Sigmoid colon (tissue), 4 donors: ENCODE measurements around the gene GRK1.

ENCODE experiments used
- CTCF ChIP-seq, 4 experiments: fragments of 450-650 bp in 3 of 4; fragments of 200-600 bp in 1 of 4; IDR thresholded peaks; one replicate each; pipeline ENCODE4 v1.5.1; 2016 to 2019; ENCODE audit warnings: antibody characterized with exemption in 4 of 4, mild to moderate bottlenecking in 3 of 4, moderate library complexity in 2 of 4
- EP300 ChIP-seq, 4 donors: sonication (generic); formaldehyde crosslinking; IDR thresholded peaks; one replicate each; pipeline ENCODE4 v1.6.1; 2017; ENCODE audit warnings: antibody characterized with exemption in 4 of 4
- POLR2A ChIP-seq, 2 donors: fragments of 450-650 bp; IDR thresholded peaks; one replicate each; pipeline ENCODE4 v1.6.1; 2016; ENCODE audit warnings: antibody characterized with exemption in 2 of 2, mild to moderate bottlenecking in 2 of 2, moderate library complexity in 2 of 2
- POLR2AphosphoS5 ChIP-seq, 4 donors: sonication (generic); formaldehyde crosslinking; IDR thresholded peaks; one replicate each; pipeline ENCODE4 v1.6.1; 2017; ENCODE audit warnings: antibody characterized with exemption in 4 of 4

GRCh38 chr13:113625965-113626721 is 40.9 kb upstream of the GRK1 start:
- TF ChIP-seq CTCF (IDR thresholded peaks at IDR 0.05) (no peak), POLR2AphosphoS5 (IDR thresholded peaks at IDR 0.05) (no peak), POLR2A (IDR thresholded peaks at IDR 0.05) (no peak), EP300 (IDR thresholded peaks at IDR 0.05) (no peak)
